IPS DF 4.7 (cell line): ENCODE results near the gene DOCK4.

Experiments used
- DNase-seq: peaks from one replicate; pipeline ENCODE4 v3.0.0-alpha.2; 2013; ENCODE audit warnings: low spot score; ENCODE audit errors: extremely low read depth

DOCK4 gene

GRCh38 chr7:111677848-111678247, 528.4 kb downstream of the DOCK4 start:
- no peak for DNase-seq

DNA sequence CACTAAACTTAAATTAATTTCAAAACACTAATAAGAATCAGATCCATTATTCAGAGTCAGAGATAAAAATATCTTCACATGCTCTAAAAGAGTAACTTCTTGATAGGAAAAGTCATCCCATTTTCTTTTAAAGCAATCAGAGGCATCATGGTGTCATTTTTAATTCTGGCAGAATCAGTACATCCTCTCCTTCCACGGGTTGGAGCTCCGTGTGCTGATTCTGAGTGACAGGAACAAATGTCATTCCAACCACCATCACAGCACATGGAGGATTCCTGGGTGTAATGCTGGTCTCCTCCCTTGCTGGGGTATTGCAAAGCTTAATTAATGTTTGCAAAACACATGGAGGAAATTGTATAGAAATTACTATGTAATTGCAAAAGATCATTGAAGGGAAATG, 529.4 kb downstream of the DOCK4 start:
- no peak for DNase-seq
